Jurkat, Clone E6-1 (cell line): ENCODE results near the gene HS3ST3B1. TPM values are rescaled to one million over a fixed set of nuclear protein-coding genes. Genes with fewer than 3 reads are reported as not detected.

Source experiments
- DNase-seq: peaks from one replicate; pipeline ENCODE4 v3.0.0-alpha.2; 2011; ENCODE audit warnings: low read depth, low spot score
- H3K4me3 ChIP-seq: 2 replicates; pipeline ENCODE4 v1.5.1; 2011; ENCODE audit warnings: mild to moderate bottlenecking, low read length, control low read depth, moderate library complexity
- polyA plus RNA-seq: library from polyadenylated mRNA; unstranded; fragments of >200 nt; gene quantifications from one replicate; pipeline ENCODE4 v1.2.1, GENCODE V29; 2012; ENCODE audit warnings: missing spikeins; ENCODE audit not compliant: insufficient read length, insufficient read depth

The HS3ST3B1 gene
- not detected for polyA plus RNA-seq

GRCh38 chr17:14300575-14301278 lies at the start of gene HS3ST3B1:
Gene HS3ST3B1 (plus strand): TSS chr17:14301081. CDS start chr17:14301519, 438 bp downstream.
- peak; percentile 99 for DNase-seq
- peak within 1 kb of the TSS; percentile 58 for H3K4me3 ChIP-seq

- H3K4me3 ChIP-seq = no peak overlapping the region
- DNase-seq = no peak
Observed at GRCh38 chr17:14261406-14261805, 39.5 kb upstream of the HS3ST3B1 start.

- peak; percentile 14 for DNase-seq
- no peak overlapping the region for H3K4me3 ChIP-seq
Observed at GRCh38 chr17:14268264-14268663, 32.6 kb upstream of the HS3ST3B1 start.

GRCh38 chr17:14269473-14269872 lies 31.4 kb upstream of the HS3ST3B1 start:
- no peak overlapping the region for H3K4me3 ChIP-seq
- no peak for DNase-seq

- no peak overlapping the region for H3K4me3 ChIP-seq
Observed at GRCh38 chr17:14270508-14270907, 30.4 kb upstream of the HS3ST3B1 start.

GRCh38 chr17:14276535-14277250 lies 24.2 kb upstream of the HS3ST3B1 start:
- H3K4me3 ChIP-seq = no peak overlapping the region
- DNase-seq = no peak

More at GRCh38 chr17:14270508-14270907, 30.4 kb upstream of the HS3ST3B1 start:
- no peak for DNase-seq

GRCh38 chr17:14281530-14281929 lies 19.4 kb upstream of the HS3ST3B1 start:
- DNase-seq = no peak
- H3K4me3 ChIP-seq = no peak overlapping the region

GRCh38 chr17:14282726-14283125 lies 18.2 kb upstream of the HS3ST3B1 start:
- no peak overlapping the region for H3K4me3 ChIP-seq
- peak; percentile 77 for DNase-seq

- no peak for DNase-seq
- no peak overlapping the region for H3K4me3 ChIP-seq
Observed at GRCh38 chr17:14289162-14289561, 11.7 kb upstream of the HS3ST3B1 start.

- DNase-seq = no peak
- no peak overlapping the region for H3K4me3 ChIP-seq
Observed at GRCh38 chr17:14294876-14295275, 6.0 kb upstream of the HS3ST3B1 start.

GRCh38 chr17:14295676-14296075 lies 5.2 kb upstream of the HS3ST3B1 start:
- H3K4me3 ChIP-seq = no peak overlapping the region
- DNase-seq = no peak

GRCh38 chr17:14296166-14296910 lies 4.5 kb upstream of the HS3ST3B1 start:
- no peak for DNase-seq
- no peak overlapping the region for H3K4me3 ChIP-seq

GRCh38 chr17:14297161-14297851 lies 3.6 kb upstream of the HS3ST3B1 start:
- DNase-seq = no peak
- no peak overlapping the region; the same call in 1 of the 2 replicates for H3K4me3 ChIP-seq

GRCh38 chr17:14298221-14298946 lies 2.5 kb upstream of the HS3ST3B1 start:
- H3K4me3 ChIP-seq = no peak overlapping the region
- no peak for DNase-seq

GRCh38 chr17:14298947-14299279 lies 2.0 kb upstream of the HS3ST3B1 start:
- DNase-seq = no peak
- no peak overlapping the region for H3K4me3 ChIP-seq

- H3K4me3 ChIP-seq = peak overlapping the region; percentile 40
- DNase-seq = no peak
Observed at GRCh38 chr17:14299280-14300141, 1.4 kb upstream of the HS3ST3B1 start.

- peak overlapping the region; percentile 58 for H3K4me3 ChIP-seq
- DNase-seq = no peak
Observed at GRCh38 chr17:14301279-14302090, 604 bp downstream of the HS3ST3B1 start.
